HCT116 (cell line): ENCODE measurements around the gene NR5A2. TPM values are rescaled to one million over a fixed set of nuclear protein-coding genes. Genes with fewer than 3 reads are reported as not detected.

Experiments
- ATAC-seq: fragments of 200-7000 bp; cut with Tn5 transposase; 2 replicates; pipeline ENCODE4 v1.9.1; 2020; ENCODE audit warnings: mild to moderate bottlenecking, moderate library complexity
- BruUV-seq: library from RNA; stranded (reverse); fragments of 400-500 nt; replicated peaks from 2 replicates; lab custom pipeline; 2021; lab: Mats Ljungman, UMichigan
- CTCF ChIA-PET: fragments of 300-600 bp; sonication (Branson Sonifier 250); formaldehyde crosslinking; loops from one replicate; lab custom pipeline; 2021; ENCODE audit warnings: antibody characterized with exemption; lab: Charles Lee
- POLR2A ChIA-PET: fragments of 300-600, 350-600 bp; sonication (Branson Sonifier 250); formaldehyde crosslinking; loops from one replicate; lab custom pipeline; 2021; ENCODE audit warnings: antibody characterized with exemption; lab: Charles Lee
- RAD21 ChIA-PET, 2 experiments: fragments of 300-600 bp; sonication (Branson Sonifier 250); formaldehyde crosslinking; loops; one replicate each; lab custom pipeline; 2023; ENCODE audit warnings: low total read pairs in 2 of 2; ENCODE audit not compliant: uncharacterized antibody in 2 of 2, unreplicated experiment in 2 of 2, low non-redundant PET in 1 of 2; lab: Charles Lee
- DNase-seq: peaks from one replicate; pipeline ENCODE4 v3.0.0-alpha.2; 2010; ENCODE audit warnings: low read depth, low spot score
- H2AFZ ChIP-seq: fragments of 200-600 bp; shearing (Covaris generic), sonication (generic); 2 replicates; pipeline ENCODE4 v1.6.1; 2017; ENCODE audit warnings: low read depth, mixed run types, mixed read lengths, antibody characterized with exemption, low read length; ENCODE audit not compliant: poor library complexity, severe bottlenecking
- H3K27ac ChIP-seq: 2 replicates; pipeline ENCODE4 v1.5.1; 2012; ENCODE audit warnings: low read depth, low read length
- H3K27me3 ChIP-seq: fragments of 200-600 bp; sonication (generic); 2 replicates; pipeline ENCODE4 v1.6.1; 2016; ENCODE audit warnings: mixed run types, low read length, mixed read lengths; ENCODE audit not compliant: insufficient read depth
- H3K36me3 ChIP-seq, 2 experiments: fragments of 200-500 bp in 1 of 2; fragments of 200-600 bp in 1 of 2; sonication (Bioruptor generic) in 1 of 2; sonication (generic) in 1 of 2; 2 replicates each; pipeline versions ENCODE4 v1.5.1 to v1.6.1; 2014 to 2016; ENCODE audit warnings: low read length in 2 of 2, inconsistent platforms in 1 of 2, mixed read lengths in 1 of 2, mixed run types in 1 of 2; ENCODE audit not compliant: insufficient read depth in 2 of 2, control insufficient read depth in 1 of 2
- H3K4me1 ChIP-seq, 2 experiments: fragments of 200-600 bp in 1 of 2; sonication (generic) in 1 of 2; 2 replicates each; pipeline versions ENCODE4 v1.5.1 to v1.6.1; 2012 to 2017; ENCODE audit warnings: low read length in 2 of 2, inconsistent platforms in 1 of 2, mild to moderate bottlenecking in 1 of 2, mixed read lengths in 1 of 2, mixed run types in 1 of 2, moderate library complexity in 1 of 2; ENCODE audit not compliant: insufficient read depth in 2 of 2, control insufficient read depth in 1 of 2
- H3K4me2 ChIP-seq: fragments of 200-600 bp; sonication (generic); 2 replicates; pipeline ENCODE4 v1.6.1; 2017; ENCODE audit warnings: mixed run types, low read length, mixed read lengths
- H3K4me3 ChIP-seq, 2 experiments: fragments of 200-600 bp in 1 of 2; sonication (generic) in 1 of 2; replicated peaks in 1 of 2; 2 replicates each; pipeline ENCODE4 v1.5.1; 2011 to 2016; ENCODE audit warnings: low read length in 2 of 2, control low read depth in 1 of 2, low read depth in 1 of 2, mild to moderate bottlenecking in 1 of 2, mixed read lengths in 1 of 2, mixed run types in 1 of 2
- H3K79me2 ChIP-seq: fragments of 200-600 bp; sonication (generic); 2 replicates; pipeline ENCODE4 v1.6.1; 2017; ENCODE audit warnings: mild to moderate bottlenecking, mixed run types, low read length, moderate library complexity, mixed read lengths; ENCODE audit not compliant: insufficient read depth
- H3K9ac ChIP-seq: fragments of 200-600 bp; sonication (generic); 2 replicates; pipeline ENCODE4 v1.6.1; 2016; ENCODE audit warnings: low read length, mixed read lengths
- H3K9me2 ChIP-seq: fragments of 200-600 bp; sonication (generic), shearing (Covaris generic); 2 replicates; pipeline ENCODE4 v1.6.1; 2017; ENCODE audit warnings: mixed run types, mild to moderate bottlenecking, moderate library complexity; ENCODE audit not compliant: insufficient read depth
- H3K9me3 ChIP-seq, 2 experiments: fragments of 200-500 bp in 1 of 2; fragments of 200-600 bp in 1 of 2; sonication (Bioruptor generic) in 1 of 2; sonication (generic) in 1 of 2; 2 replicates each; pipeline ENCODE4 v1.6.1; 2014 to 2017; ENCODE audit warnings: low read length in 2 of 2, mixed read lengths in 2 of 2, inconsistent platforms in 1 of 2, low read depth in 1 of 2, mild to moderate bottlenecking in 1 of 2, mixed run types in 1 of 2, moderate library complexity in 1 of 2; ENCODE audit not compliant: control insufficient read depth in 1 of 2, insufficient read depth in 1 of 2
- H4K20me1 ChIP-seq: fragments of 200-600 bp; sonication (generic), shearing (Covaris generic); 2 replicates; pipeline ENCODE4 v1.6.1; 2017; ENCODE audit warnings: mixed run types, mild to moderate bottlenecking, moderate library complexity; ENCODE audit not compliant: insufficient read depth
- CTCF ChIP-seq, 3 experiments: fragments of 200-600 bp in 1 of 3; sonication (generic) in 1 of 3; IDR thresholded peaks in 2 of 3; conservative IDR thresholded peaks in 1 of 3; 2 replicates each; pipeline ENCODE4 v1.5.1; 2012 to 2017; ENCODE audit warnings: low read depth in 2 of 3, low read length in 2 of 3, antibody characterized with exemption in 1 of 3, borderline replicate concordance in 1 of 3, control low read depth in 1 of 3, mild to moderate bottlenecking in 1 of 3, mixed read lengths in 1 of 3, mixed run types in 1 of 3, moderate library complexity in 1 of 3; ENCODE audit not compliant: insufficient read depth in 1 of 3
- EZH2phosphoT487 ChIP-seq: fragments of 200-600 bp; IDR thresholded peaks from 2 replicates; pipeline ENCODE4 v1.6.1; 2018; ENCODE audit warnings: antibody characterized with exemption, borderline replicate concordance
- FOSL1 ChIP-seq: IDR thresholded peaks from 2 replicates; pipeline ENCODE4 v1.6.1; 2012; ENCODE audit warnings: low read depth
- MAX ChIP-seq: IDR thresholded peaks from 2 replicates; pipeline ENCODE4 v1.6.1; 2012
- POLR2A ChIP-seq: IDR thresholded peaks from 2 replicates; pipeline ENCODE4 v1.7.0; 2011; ENCODE audit warnings: borderline replicate concordance; ENCODE audit not compliant: insufficient read depth, insufficient read length; ENCODE audit errors: extremely low read depth
- RAD21 ChIP-seq: IDR thresholded peaks from 2 replicates; pipeline ENCODE4 v1.6.1; 2012; ENCODE audit warnings: low read depth, mild to moderate bottlenecking
- REST ChIP-seq: IDR thresholded peaks from 2 replicates; pipeline ENCODE4 v1.6.1; 2012; ENCODE audit warnings: low read depth
- intact Hi-C: fragments of 100-400 bp; cut with micrococcal nuclease; formaldehyde crosslinking; loops from 2 replicates; pipeline ENCODE4 v1.10.0; 2022
- total RNA-seq: library from RNA; stranded (reverse); gene quantifications from one replicate; pipeline ENCODE4 v1.2.1, GENCODE V29; 2021; ENCODE audit not compliant: unreplicated experiment

NR5A2 gene
- total RNA-seq, 1 experiment from 2014 or later, result 0.91 TPM

GRCh38 chr1:200133123-200133522 is 105.6 kb downstream of the NR5A2 start:
- peaks cover 3 to 16% of the 10 kb centered on the region in 2 experiments; a peak in 2 of 4 replicates for H3K4me1 ChIP-seq
- H3K4me3 ChIP-seq, result no peak overlapping the region
- BruUV-seq, result no TSS peak
- no peaks in the 10 kb centered on the region for H3K9me2 ChIP-seq
- no peaks in the 10 kb centered on the region for H3K36me3 ChIP-seq
- H2AFZ ChIP-seq, result no peak overlapping the region
- DNase-seq (no peak), ATAC-seq (no peak)
- CTCF ChIA-PET, result no interaction called here
- H3K9ac ChIP-seq, result no peak overlapping the region
- no peaks in the 10 kb centered on the region for H4K20me1 ChIP-seq
- intact Hi-C loops, result loop anchor here (10.0 kb wide), 1 partner anchor 352 kb away; no protein-coding TSS in a partner anchor
- no peaks in the 10 kb centered on the region for H3K27me3 ChIP-seq
- POLR2A ChIA-PET, result no interaction called here
- no peaks in the 10 kb centered on the region for H3K9me3 ChIP-seq
- no peak overlapping the region for H3K4me2 ChIP-seq
- H3K27ac ChIP-seq, result no peak overlapping the region
- H3K79me2 ChIP-seq, result no peaks in the 10 kb centered on the region
- RAD21 ChIA-PET, result no interaction called here
- TF ChIP-seq REST, result no peak
- TF ChIP-seq MAX, result no peak
- TF ChIP-seq EZH2phosphoT487, result no peak
- TF ChIP-seq RAD21, result no peak
- TF ChIP-seq CTCF (IDR thresholded peaks at IDR 0.05 in 2 of 3, conservative IDR thresholded peaks at IDR 0.05 in 1 of 3; ENCODE audit: borderline replicate concordance in 1 of 3, insufficient read depth in 1 of 3, low read depth in 2 of 3, low read length in 2 of 3), result no peak
- no peak for TF ChIP-seq FOSL1
- no peak for TF ChIP-seq POLR2A
- TF ChIP-seq, all 23 proteins: peak for 0
